ENCODE measurements around the gene SBNO2.

GRCh38 chr19:1169411-1169791 lies 4.7 kb downstream of the SBNO2 start:
- TF ChIP-seq CTCF (IDR thresholded peaks at IDR 0.05; ENCODE audit: extremely low read depth in 1 of 2, insufficient read depth in 1 of 2, low read depth in 1 of 2, low read length in 2 of 2) (no peak), POLR2AphosphoS5 (IDR thresholded peaks at IDR 0.05; ENCODE audit: insufficient read depth, low read depth, low read length) (no peak), POLR2A (IDR thresholded peaks at IDR 0.05; ENCODE audit: low read depth, low read length) (no peak)

Data from endothelial cell of umbilical vein (primary cell).